SU-DHL-6 (cell line): ENCODE data around the gene KCNC1.

Experiments
- EZH2phosphoT487 ChIP-seq: fragments of 200-600 bp; sonication (generic), shearing (Covaris generic); conservative IDR thresholded peaks from 2 replicates; pipeline ENCODE4 v1.6.1; 2018; ENCODE audit warnings: mild to moderate bottlenecking, antibody characterized with exemption, low read length, moderate library complexity, mixed read lengths
- TF ChIP-seq, protein P1 (sequence below): fragments of 200-600 bp; sonication (generic); IDR thresholded peaks from one replicate; pipeline ENCODE4 v1.5.1; 2017; ENCODE audit warnings: antibody characterized with exemption, mild to moderate bottlenecking, low read length, moderate library complexity; ENCODE audit not compliant: insufficient read depth, poor library complexity, severe bottlenecking

DNA sequence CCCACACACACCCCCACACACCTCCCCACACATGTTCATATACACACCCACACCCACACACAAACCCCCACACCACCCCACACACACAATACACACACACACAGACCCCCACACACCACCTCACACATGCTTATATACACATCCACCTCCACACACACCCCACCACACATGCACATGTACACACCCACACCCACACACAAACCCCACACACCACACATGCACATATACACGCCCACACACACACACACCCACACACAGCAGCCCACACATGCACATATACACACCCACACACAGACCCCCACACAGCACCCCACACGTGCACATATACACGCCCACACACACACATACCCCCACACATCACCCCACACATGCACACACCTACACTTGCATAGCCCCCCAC is 29.1 kb downstream of the KCNC1 start:
- TF ChIP-seq, protein P1, sequence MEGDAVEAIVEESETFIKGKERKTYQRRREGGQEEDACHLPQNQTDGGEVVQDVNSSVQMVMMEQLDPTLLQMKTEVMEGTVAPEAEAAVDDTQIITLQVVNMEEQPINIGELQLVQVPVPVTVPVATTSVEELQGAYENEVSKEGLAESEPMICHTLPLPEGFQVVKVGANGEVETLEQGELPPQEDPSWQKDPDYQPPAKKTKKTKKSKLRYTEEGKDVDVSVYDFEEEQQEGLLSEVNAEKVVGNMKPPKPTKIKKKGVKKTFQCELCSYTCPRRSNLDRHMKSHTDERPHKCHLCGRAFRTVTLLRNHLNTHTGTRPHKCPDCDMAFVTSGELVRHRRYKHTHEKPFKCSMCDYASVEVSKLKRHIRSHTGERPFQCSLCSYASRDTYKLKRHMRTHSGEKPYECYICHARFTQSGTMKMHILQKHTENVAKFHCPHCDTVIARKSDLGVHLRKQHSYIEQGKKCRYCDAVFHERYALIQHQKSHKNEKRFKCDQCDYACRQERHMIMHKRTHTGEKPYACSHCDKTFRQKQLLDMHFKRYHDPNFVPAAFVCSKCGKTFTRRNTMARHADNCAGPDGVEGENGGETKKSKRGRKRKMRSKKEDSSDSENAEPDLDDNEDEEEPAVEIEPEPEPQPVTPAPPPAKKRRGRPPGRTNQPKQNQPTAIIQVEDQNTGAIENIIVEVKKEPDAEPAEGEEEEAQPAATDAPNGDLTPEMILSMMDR, result no peak
- no peak for TF ChIP-seq EZH2phosphoT487
